Endothelial cell of umbilical vein (primary cell): Measurements from ENCODE around the gene UPK3A. TPM values are rescaled to one million over a fixed set of nuclear protein-coding genes. Genes with fewer than 3 reads are reported as not detected.

Experiments used
- BruUV-seq: library from RNA; stranded (reverse); fragments of 400-500 nt; replicated peaks from 2 replicates; lab custom pipeline; 2021; lab: Mats Ljungman, UMichigan
- CTCF ChIA-PET: fragments of 300-600, 350-600 bp; sonication (Branson Sonifier 250); formaldehyde crosslinking; loops from one replicate; lab custom pipeline; 2021; ENCODE audit warnings: antibody characterized with exemption, inconsistent platforms; lab: Charles Lee
- POLR2A ChIA-PET: fragments of 300-600, 350-600 bp; sonication (Branson Sonifier 250); formaldehyde crosslinking; loops from one replicate; lab custom pipeline; 2021; ENCODE audit warnings: antibody characterized with exemption, inconsistent platforms; lab: Charles Lee
- DNase-seq: peaks from one replicate; pipeline ENCODE4 v3.0.0-alpha.2; 2011; ENCODE audit warnings: low read depth, low spot score
- FAIRE-seq: peaks from 2 replicates; lab custom pipeline; 2011; peaks lifted over from hg19 to GRCh38; lab: Jason Lieb, UNC
- H2AFZ ChIP-seq: 2 replicates; pipeline ENCODE4 v1.6.0; 2012; ENCODE audit warnings: low read depth, low read length, control low read depth, inconsistent platforms
- H3K27ac ChIP-seq: 2 replicates; pipeline ENCODE4 v1.5.1; 2011; ENCODE audit warnings: low read depth, mild to moderate bottlenecking, control low read depth, low read length, moderate library complexity; ENCODE audit not compliant: insufficient read depth
- H3K27me3 ChIP-seq, 2 experiments: 2 replicates each; pipeline versions ENCODE4 v1.6.0 to v1.6.1; 2011; ENCODE audit warnings: low read length in 2 of 2, mixed read lengths in 1 of 2; ENCODE audit not compliant: control insufficient read depth in 2 of 2, insufficient read depth in 2 of 2
- H3K36me3 ChIP-seq, 2 experiments: 2 replicates in 1 of 2; 3 replicates in 1 of 2; pipeline ENCODE4 v1.5.1; 2011; ENCODE audit warnings: low read length in 2 of 2, mild to moderate bottlenecking in 1 of 2, moderate library complexity in 1 of 2; ENCODE audit not compliant: control insufficient read depth in 2 of 2, insufficient read depth in 2 of 2; ENCODE audit errors: extremely low read depth in 1 of 2
- H3K4me1 ChIP-seq: 3 replicates; pipeline ENCODE4 v1.5.1; 2011; ENCODE audit warnings: mild to moderate bottlenecking, low read length; ENCODE audit not compliant: control insufficient read depth, insufficient read depth; ENCODE audit errors: extremely low read depth
- H3K4me2 ChIP-seq: 2 replicates; pipeline ENCODE4 v1.6.1; 2011; ENCODE audit warnings: low read length, control low read depth, mixed read lengths; ENCODE audit not compliant: insufficient read depth
- H3K4me3 ChIP-seq, 3 experiments: fragments of 200-600 bp in 1 of 3; sonication (generic), shearing (Covaris generic) in 1 of 3; replicated peaks in 1 of 3; 2 replicates each; pipeline ENCODE4 v1.5.1; 2011 to 2016; ENCODE audit warnings: control low read depth in 3 of 3, low read length in 3 of 3, mild to moderate bottlenecking in 2 of 3, inconsistent platforms in 1 of 3, low read depth in 1 of 3, moderate library complexity in 1 of 3; ENCODE audit not compliant: insufficient read depth in 1 of 3
- H3K79me2 ChIP-seq: 2 replicates; pipeline ENCODE4 v1.6.0; 2012; ENCODE audit warnings: low read length, inconsistent platforms; ENCODE audit not compliant: control insufficient read depth, insufficient read depth
- H3K9ac ChIP-seq: replicated peaks from 2 replicates; pipeline ENCODE3; 2011; ENCODE audit warnings: low read length, control low read depth; ENCODE audit not compliant: insufficient read depth; ENCODE audit errors: extremely low read depth
- H3K9me1 ChIP-seq: replicated peaks from 3 replicates; pipeline ENCODE4 v1.6.0; 2011; ENCODE audit warnings: mild to moderate bottlenecking, low read length; ENCODE audit not compliant: control insufficient read depth, insufficient read depth; ENCODE audit errors: extremely low read depth
- H3K9me3 ChIP-seq: replicated peaks from 2 replicates; pipeline ENCODE4 v1.5.1; 2012; ENCODE audit warnings: low read length, inconsistent platforms; ENCODE audit not compliant: control insufficient read depth, insufficient read depth
- H4K20me1 ChIP-seq: replicated peaks from 2 replicates; pipeline ENCODE3; 2011; ENCODE audit warnings: mild to moderate bottlenecking, low read length; ENCODE audit not compliant: control insufficient read depth, insufficient read depth; ENCODE audit errors: extremely low read depth
- CTCF ChIP-seq, 2 donors: IDR thresholded peaks; 1 replicate in 1 of 2; 2 replicates in 1 of 2; pipeline ENCODE4 v1.5.1; 2011; ENCODE audit warnings: low read length in 2 of 2, mild to moderate bottlenecking in 2 of 2, moderate library complexity in 2 of 2, control low read depth in 1 of 2, inconsistent platforms in 1 of 2, low read depth in 1 of 2; ENCODE audit not compliant: insufficient read depth in 1 of 2; ENCODE audit errors: extremely low read depth in 1 of 2
- EZH2 ChIP-seq: IDR thresholded peaks from 2 replicates; pipeline ENCODE4 v1.6.1; 2012; ENCODE audit warnings: borderline replicate concordance, low read depth, mild to moderate bottlenecking, moderate library complexity, low read length, inconsistent platforms; ENCODE audit not compliant: severe bottlenecking
- FOS ChIP-seq: IDR thresholded peaks from 2 replicates; pipeline ENCODE4 v1.6.1; 2011; ENCODE audit warnings: mild to moderate bottlenecking, low read length, moderate library complexity, borderline replicate concordance; ENCODE audit not compliant: insufficient read depth
- GATA2 ChIP-seq: IDR thresholded peaks from 2 replicates; pipeline ENCODE4 v1.7.0; 2011; ENCODE audit warnings: low read depth, mild to moderate bottlenecking, moderate library complexity, mixed read lengths, low read length; ENCODE audit not compliant: insufficient read length, insufficient read depth
- JUN ChIP-seq: IDR thresholded peaks from 2 replicates; pipeline ENCODE4 v1.6.1; 2011; ENCODE audit warnings: borderline replicate concordance, low read depth; ENCODE audit not compliant: insufficient read length, insufficient read depth
- MAX ChIP-seq: IDR thresholded peaks from 2 replicates; pipeline ENCODE4 v1.6.1; 2011; ENCODE audit not compliant: insufficient read depth, insufficient read length
- MYC ChIP-seq: IDR thresholded peaks from one replicate; pipeline ENCODE4 v1.6.1; 2011; ENCODE audit warnings: mild to moderate bottlenecking, low read depth, low read length
- POLR2A ChIP-seq: IDR thresholded peaks from 2 replicates; pipeline ENCODE4 v1.6.1; 2012; ENCODE audit warnings: low read depth, mild to moderate bottlenecking, control low read depth, low read length
- POLR2AphosphoS5 ChIP-seq: IDR thresholded peaks from 2 replicates; pipeline ENCODE4 v1.6.1; 2012; ENCODE audit warnings: low read depth, mild to moderate bottlenecking, control low read depth, low read length, moderate library complexity; ENCODE audit not compliant: insufficient read depth
- dilution Hi-C: fragments of 300-500 bp; cut with MboI; formaldehyde crosslinking; loops from one replicate; pipeline ENCODE4 v1.15.0; 2019; ENCODE audit warnings: low sequenced_read_pairs; ENCODE audit not compliant: extremely low pct_ligation_motif_present
- intact Hi-C: fragments of 100-400 bp; cut with micrococcal nuclease; formaldehyde crosslinking; loops from one replicate; pipeline ENCODE4 v1.10.0; 2022
- polyA plus RNA-seq, 4 experiments: library from polyadenylated mRNA; depleted of rRNA in 3 of 4; stranded (reverse) in 3 of 4; unstranded in 1 of 4; fragments of >200 nt; gene quantifications; 2 replicates each; pipeline versions ENCODE4 v1.2.1 to v1.2.3, GENCODE V29; 2011 to 2012; ENCODE audit warnings: missing spikeins in 1 of 4
- total RNA-seq: library from RNA; stranded (reverse); gene quantifications from 2 replicates; pipeline ENCODE4 v1.2.3, GENCODE V29; 2021

UPK3A gene
- total and polyA plus RNA-seq, 2 donors (not counting 3 experiments of a cell fraction or from before 2014, with no cell fraction given), result not detected

DNA sequence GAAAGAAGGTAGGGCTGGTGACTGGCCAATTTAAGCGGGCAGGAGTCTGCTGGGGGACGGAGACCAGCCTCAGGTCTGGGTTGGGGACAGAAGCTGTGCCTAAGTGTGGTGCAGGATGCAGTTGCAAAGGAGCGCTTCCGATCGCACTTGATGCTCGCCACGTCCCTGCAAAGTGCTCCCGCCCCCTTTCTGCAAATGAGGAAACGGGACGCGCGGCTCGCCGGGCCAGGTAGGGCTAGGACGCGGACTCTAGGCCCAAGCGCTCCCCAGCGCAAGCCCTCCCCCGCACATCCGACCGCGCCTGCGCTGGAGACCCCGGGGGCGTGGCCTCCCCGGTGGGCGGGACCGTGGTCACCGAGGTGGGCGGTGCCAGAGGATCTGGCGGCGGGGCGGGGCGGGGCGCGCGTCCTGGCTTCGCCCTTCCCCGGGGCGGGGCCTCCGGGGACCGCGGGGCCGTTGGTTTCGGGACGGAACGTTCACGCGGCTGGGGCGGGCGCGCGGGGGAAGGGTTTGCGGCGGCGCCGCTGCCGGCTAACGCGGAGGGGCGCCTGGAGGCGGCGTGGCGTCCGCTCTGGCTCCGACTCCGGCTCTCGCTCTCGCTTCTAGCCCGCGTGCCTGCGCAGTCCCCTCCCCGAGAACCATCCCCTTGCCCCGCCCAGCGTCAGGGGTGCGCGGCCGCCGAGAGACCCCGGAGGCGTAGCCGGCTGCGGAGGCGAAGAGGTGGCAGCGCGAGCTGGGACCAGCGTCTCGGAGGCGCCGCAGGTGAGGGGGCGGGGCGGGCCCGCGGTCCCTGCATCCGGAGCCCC is 24.9 kb downstream of the UPK3A start, which contains the start of gene FAM118A:
Gene FAM118A (plus strand): TSS at position 513 of the 806 bp plus-strand sequence. CDS start 12,446 bp downstream, outside the sequence.
- CTCF ChIA-PET, result no interaction called here

More for the DNA sequence above, 24.9 kb downstream of the UPK3A start, which contains the start of gene FAM118A:
- DNase-seq, result peak; percentile 91
- Histone ChIP-seq H3K4me1 (peaks cover 24% of the 10 kb centered on the region), H3K9me1 (no peaks in the 10 kb centered on the region), H3K79me2 (peaks cover 33% of the 10 kb centered on the region), H2AFZ (peak within 1 kb of the TSS; percentile 85), H3K9ac (peak within 1 kb of the TSS; percentile 83), H3K27ac (peak within 1 kb of the TSS; percentile 66), H3K4me2 (peak within 1 kb of the TSS; percentile 61), H3K4me3 (peak within 1 kb of the TSS; percentile 74 to 98 (median 97)), H4K20me1 (no peaks in the 10 kb centered on the region), H3K27me3 (no peaks in the 10 kb centered on the region), H3K9me3 (no peaks in the 10 kb centered on the region), H3K36me3 (no peaks in the 10 kb centered on the region)
- peak; percentile 94 for FAIRE-seq
- BruUV-seq, result TSS peak; percentile 50
- TF ChIP-seq MAX (no peak), EZH2 (no peak), FOS (no peak), JUN (no peak), GATA2 (no peak), POLR2AphosphoS5 (peak; percentile 86), POLR2A (peak; percentile 64), MYC (peak; percentile 4), CTCF (IDR thresholded peaks at IDR 0.05; ENCODE audit: extremely low read depth in 1 of 2, insufficient read depth in 1 of 2, low read depth in 1 of 2, low read length in 2 of 2) (peak in 1 of 2 donors; percentile 17)
- dilution Hi-C loops, result no loop called here
- intact Hi-C loops, result loop anchor here (1.0 to 10.0 kb wide), 5 partner anchors 9 to 1285 kb away; partner anchors contain the start of genes PARVB, RIBC2 and SMC1B
- POLR2A ChIA-PET, result no interaction called here
